K562 (cell line): ENCODE results near the gene CRY2. TPM values are rescaled to one million over a fixed set of nuclear protein-coding genes. Genes with fewer than 3 reads are reported as not detected.

ENCODE experiments used
- ATAC-seq: fragments of 200-7000 bp; cut with Tn5 transposase; 3 replicates; pipeline ENCODE4 v1.9.1; 2020; ENCODE audit warnings: moderate library complexity
- BruUV-seq: library from RNA; stranded (reverse); fragments of 400-500 nt; replicated peaks from 2 replicates; lab custom pipeline; 2021; lab: Mats Ljungman, UMichigan
- CTCF ChIA-PET: fragments of 300-600 bp; formaldehyde crosslinking; extraction: SDS; loops from one replicate; lab custom pipeline; 2021; ENCODE audit warnings: low intra/inter-chr PET ratio; lab: Yijun Ruan, JAX
- POLR2A ChIA-PET: fragments of 300-600, 350-650 bp; sonication (Branson Sonifier 250); formaldehyde crosslinking; extraction: SDS; loops from one replicate; lab custom pipeline; 2021; ENCODE audit warnings: antibody characterized with exemption, inconsistent platforms; lab: Yijun Ruan, JAX
- DNase-seq, 4 experiments: peaks; one replicate each; pipeline versions ENCODE4 v3.0.0 to v3.0.0-alpha.2; 2011 to 2018; ENCODE audit warnings: low spot score in 3 of 4, mixed read lengths in 3 of 4; ENCODE audit errors: extremely low read depth in 1 of 4
- FAIRE-seq: peaks from 2 replicates; lab custom pipeline; 2011; peaks lifted over from hg19 to GRCh38; lab: Jason Lieb, UNC
- H2AFZ ChIP-seq: 2 replicates; pipeline ENCODE4 v1.6.0; 2011; ENCODE audit warnings: low read depth, low read length, control low read depth, inconsistent platforms
- H3K27ac ChIP-seq: fragments of 200-600 bp; 3 replicates; pipeline ENCODE4 v1.8.0; 2011; ENCODE audit warnings: low read depth, mild to moderate bottlenecking, control low read depth, inconsistent platforms, low read length, moderate library complexity, mixed read lengths; ENCODE audit errors: extremely low read depth
- H3K27me3 ChIP-seq, 2 experiments: fragments of 300-600 bp in 1 of 2; 2 replicates in 1 of 2; 3 replicates in 1 of 2; pipeline versions ENCODE4 v1.6.0 to v1.8.0; 2011; ENCODE audit warnings: inconsistent platforms in 2 of 2, low read length in 2 of 2, mild to moderate bottlenecking in 1 of 2, mixed read lengths in 1 of 2, moderate library complexity in 1 of 2; ENCODE audit not compliant: control insufficient read depth in 2 of 2, insufficient read depth in 2 of 2
- H3K36me3 ChIP-seq: fragments of 300-600 bp; 3 replicates; pipeline ENCODE4 v1.8.0; 2011; ENCODE audit warnings: mild to moderate bottlenecking, low read length, inconsistent platforms; ENCODE audit not compliant: control insufficient read depth, insufficient read depth
- H3K4me1 ChIP-seq, 2 experiments: fragments of 200-600 bp in 1 of 2; replicated peaks in 1 of 2; 2 replicates in 1 of 2; 3 replicates in 1 of 2; pipeline versions ENCODE4 v1.5.1 to v1.8.0; 2011; ENCODE audit warnings: inconsistent platforms in 2 of 2, low read length in 2 of 2, mild to moderate bottlenecking in 1 of 2, mixed read lengths in 1 of 2, moderate library complexity in 1 of 2; ENCODE audit not compliant: control insufficient read depth in 2 of 2, insufficient read depth in 2 of 2
- H3K4me2 ChIP-seq: 2 replicates; pipeline ENCODE4 v1.6.1; 2011; ENCODE audit warnings: low read length, control low read depth, inconsistent platforms, mixed read lengths; ENCODE audit not compliant: insufficient read depth
- H3K4me3 ChIP-seq: fragments of 200-600 bp; sonication (generic), shearing (Covaris generic); 2 replicates; pipeline ENCODE4 v1.5.1; 2016; ENCODE audit warnings: control low read depth, inconsistent platforms
- H3K79me2 ChIP-seq: fragments of 200-600 bp; 3 replicates; pipeline ENCODE4 v1.8.0; 2011; ENCODE audit warnings: low read length, inconsistent platforms; ENCODE audit not compliant: control insufficient read depth, insufficient read depth
- H3K9ac ChIP-seq, 2 experiments: 2 replicates each; pipeline versions ENCODE4 v1.6.0 to v1.6.1; 2011; ENCODE audit warnings: low read depth in 2 of 2, low read length in 2 of 2, control low read depth in 1 of 2, inconsistent platforms in 1 of 2, mild to moderate bottlenecking in 1 of 2, mixed read lengths in 1 of 2; ENCODE audit not compliant: insufficient read depth in 1 of 2
- H3K9me1 ChIP-seq: one replicate; pipeline ENCODE4 v1.6.0; 2011; ENCODE audit warnings: inconsistent platforms, mild to moderate bottlenecking, low read length, moderate library complexity; ENCODE audit not compliant: control insufficient read depth, insufficient read depth
- H3K9me3 ChIP-seq: replicated peaks from 2 replicates; pipeline ENCODE4 v1.5.1; 2011; ENCODE audit warnings: low read depth, low read length, inconsistent platforms; ENCODE audit not compliant: control insufficient read depth, insufficient read depth
- H4K20me1 ChIP-seq: replicated peaks from 2 replicates; pipeline ENCODE4 v1.6.1; 2011; ENCODE audit warnings: low read length, inconsistent platforms, mixed read lengths; ENCODE audit not compliant: control insufficient read depth, insufficient read depth
- ADNP ChIP-seq: fragments of 200-800 bp; sonication (Bioruptor generic); IDR thresholded peaks from 2 replicates; pipeline ENCODE4 v1.6.1; 2016; ENCODE audit warnings: missing genetic modification characterization, missing compliant biosample characterization
- COPS2 ChIP-seq: fragments of 450-650 bp; conservative IDR thresholded peaks from 2 replicates; pipeline ENCODE4 v1.6.1; 2016; ENCODE audit warnings: mild to moderate bottlenecking, moderate library complexity
- ELF4 ChIP-seq: fragments of 450-650 bp; formaldehyde crosslinking; IDR thresholded peaks from 2 replicates; pipeline ENCODE4 v1.4.0; 2022; ENCODE audit warnings: missing genetic modification characterization
- GABPB2 ChIP-seq: fragments of 250-450 bp; sonication (Bioruptor Pico); conservative IDR thresholded peaks from 2 replicates; pipeline ENCODE4 v1.5.1; 2021; ENCODE audit warnings: mild to moderate bottlenecking
- MBD2 ChIP-seq: sonication (generic); IDR thresholded peaks from 2 replicates; pipeline ENCODE4 v1.6.1; 2016; ENCODE audit warnings: low read depth, borderline replicate concordance
- MEF2D ChIP-seq: conservative IDR thresholded peaks from 2 replicates; pipeline ENCODE4 v1.6.1; 2016; ENCODE audit warnings: low read depth, missing genetic modification characterization, missing compliant biosample characterization
- NFIX ChIP-seq: fragments of 250-450 bp; sonication (Bioruptor Pico); IDR thresholded peaks from 2 replicates; pipeline ENCODE4 v1.4.0; 2020; ENCODE audit warnings: low read depth, mild to moderate bottlenecking, moderate library complexity
- PCBP1 ChIP-seq: fragments of 200-400 bp; formaldehyde crosslinking; IDR thresholded peaks from 2 replicates; pipeline ENCODE4 v1.6.1; 2018; ENCODE audit warnings: mild to moderate bottlenecking, low read depth, low read length; ENCODE audit not compliant: poor library complexity, severe bottlenecking
- RBM15 ChIP-seq: fragments of 200-400 bp; formaldehyde crosslinking; IDR thresholded peaks from 2 replicates; pipeline ENCODE4 v1.6.1; 2018; ENCODE audit warnings: mild to moderate bottlenecking, low read length, moderate library complexity; ENCODE audit not compliant: insufficient read depth
- RBM25 ChIP-seq: fragments of 200-400 bp; formaldehyde crosslinking; IDR thresholded peaks from 2 replicates; pipeline ENCODE4 v1.6.1; 2018; ENCODE audit warnings: low read length, low read depth, moderate library complexity; ENCODE audit not compliant: severe bottlenecking
- RCOR1 ChIP-seq, 2 experiments: IDR thresholded peaks; 2 replicates each; pipeline ENCODE4 v1.6.1; 2012; ENCODE audit warnings: low read depth in 2 of 2, low read length in 2 of 2, borderline replicate concordance in 1 of 2, improper control_type of control experiment in 1 of 2
- SRF ChIP-seq, 2 experiments: fragments of 250-450, 450-650 bp in 1 of 2; sonication (Bioruptor Pico) in 1 of 2; sonication (generic) in 1 of 2; formaldehyde crosslinking; IDR thresholded peaks; 2 replicates each; pipeline versions ENCODE4 v1.5.0 to v1.5.1; 2020 to 2022; ENCODE audit warnings: mild to moderate bottlenecking in 1 of 2, missing genetic modification reagents in 1 of 2
- ZNF212 ChIP-seq: fragments of 450-650 bp; formaldehyde crosslinking; IDR thresholded peaks from 2 replicates; pipeline ENCODE4 v1.4.0; 2020; ENCODE audit warnings: mild to moderate bottlenecking
- WGBS: fragments of 100-300 bp; shearing (Covaris generic); methylation state at CpG from one replicate; pipeline ENCODE4 v1.1.6; 2016; ENCODE audit warnings: low coverage, mixed read lengths; ENCODE audit not compliant: insufficient coverage; ENCODE audit errors: missing lambda C conversion rate; 5-methylcytosine and 5-hydroxymethylcytosine counted together
- in situ Hi-C: fragments of 300-500 bp; cut with MboI; formaldehyde crosslinking; loops from 4 replicates; pipeline ENCODE4 v1.15.0; 2018; ENCODE audit warnings: inconsistent platforms, mixed read lengths
- intact Hi-C: fragments of 100-400 bp; cut with micrococcal nuclease; formaldehyde crosslinking; loops from 2 replicates; pipeline ENCODE4 v1.14.2; 2022
- polyA plus RNA-seq, 8 experiments: library from polyadenylated mRNA; depleted of rRNA in 4 of 8; stranded (reverse) in 5 of 8; unstranded in 3 of 8; fragments of >200 nt; fragmentation: Nextera tagmentation in 2 of 8; fragmentation: Illumina TruSeq in 1 of 8; extraction: Ambion mirVana in 2 of 8; extraction: Trizol in 1 of 8; gene quantifications; 2 replicates each; pipeline versions ENCODE4 v1.2.1 to v1.2.3, GENCODE V29; 2011 to 2014; ENCODE audit warnings: inconsistent platforms in 1 of 8, missing spikeins in 1 of 8
- total RNA-seq, 7 experiments: library from RNA; depleted of rRNA in 6 of 7; stranded (reverse); fragments of >200 nt in 6 of 7; fragmentation: Illumina TruSeq in 2 of 7; extraction: Trizol in 2 of 7; gene quantifications; 2 replicates each; pipeline versions ENCODE4 v1.2.1 to v1.2.3, GENCODE V29; 2011 to 2021; ENCODE audit warnings: low replicate concordance in 1 of 7
- TF ChIP-seq, protein P1 (sequence below): IDR thresholded peaks from 2 replicates; pipeline ENCODE4 v1.6.1; 2011; ENCODE audit warnings: borderline replicate concordance, low read depth, mild to moderate bottlenecking, moderate library complexity, low read length; ENCODE audit not compliant: insufficient read depth, poor library complexity, severe bottlenecking
- TF ChIP-seq, protein P2 (sequence below): sonication (generic); formaldehyde crosslinking; IDR thresholded peaks from 2 replicates; pipeline ENCODE4 v1.8.1; 2022; ENCODE audit warnings: missing genetic modification reagents
- TF ChIP-seq, protein P3 (sequence below): fragments of 250-450 bp; sonication (Bioruptor Pico); IDR thresholded peaks from 2 replicates; pipeline ENCODE4 v1.8.0; 2021; ENCODE audit warnings: mild to moderate bottlenecking, moderate library complexity
- TF ChIP-seq, protein P4 (sequence below): fragments of 250-450 bp; sonication (Bioruptor Pico); IDR thresholded peaks from 2 replicates; pipeline ENCODE4 v1.5.1; 2021; ENCODE audit warnings: mild to moderate bottlenecking

Gene CRY2
- total and polyA plus RNA-seq, 9 of the 15 experiments (the other 6 are each of a cell fraction or from before 2014, with no cell fraction given): 2.3 to 23.9 (median 14.8) TPM

DNA sequence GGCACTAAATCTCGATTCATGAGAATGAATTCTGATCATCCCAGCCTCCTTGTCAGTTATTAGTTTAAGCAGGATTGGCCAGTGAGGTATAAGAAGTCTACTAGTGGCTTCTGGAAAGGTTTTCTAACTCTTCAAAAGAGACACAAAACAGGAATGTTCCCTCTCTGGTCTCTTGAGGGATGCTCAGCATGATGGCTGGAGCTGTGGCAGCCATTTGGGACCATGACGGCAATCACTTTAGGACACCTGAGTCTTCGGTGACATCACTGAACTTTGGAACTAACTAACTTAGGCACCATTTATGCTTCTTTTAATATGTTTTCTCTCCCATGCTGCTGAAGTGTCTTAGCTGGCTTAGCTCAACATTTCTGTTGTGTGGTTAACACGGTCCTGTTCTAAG lies 20.2 kb upstream of the CRY2 start:
- ChIA-PET POLR2A (interaction anchor here (0.5 to 1.0 kb wide), 3 partner anchors 17 to 444 kb away, joined by 3 to 4 read pairs (median 3); no protein-coding TSS in a partner anchor), CTCF (no interaction called here)
- intact Hi-C loops (no loop called here), in situ Hi-C loops (no loop called here)
- Histone ChIP-seq H2AFZ (no peak overlapping the region), H3K27me3 (peaks cover 0 to 16% of the 10 kb centered on the region in 2 experiments; a peak in 2 of 5 replicates), H3K4me3 (no peak overlapping the region), H3K4me1 (peaks cover 15 to 22% of the 10 kb centered on the region in 2 experiments), H3K9me3 (no peaks in the 10 kb centered on the region; the same call in 1 of the 2 replicates), H3K36me3 (no peaks in the 10 kb centered on the region), H3K79me2 (no peaks in the 10 kb centered on the region), H4K20me1 (no peaks in the 10 kb centered on the region; the same call in 1 of the 2 replicates), H3K9ac (no peak overlapping the region), H3K4me2 (no peak overlapping the region), H3K27ac (no peak overlapping the region), H3K9me1 (no peaks in the 10 kb centered on the region)
- DNase-seq (no peak), FAIRE-seq (no peak), ATAC-seq (no peak)
- BruUV-seq: no TSS peak
- WGBS: 18% methylated on average over 4 of the region's 4 CpGs
- TF ChIP-seq GABPB2 (no peak), RBM15 (no peak), ZNF212 (no peak), MBD2 (no peak), PCBP1 (no peak), SRF (CRISPR knock-in tag; IDR thresholded peaks at IDR 0.05) (no peak), MEF2D (tag) (no peak), RCOR1 (IDR thresholded peaks at IDR 0.05; ENCODE audit: borderline replicate concordance in 1 of 2, low read depth in 2 of 2, low read length in 2 of 2) (peak in 1 of 2 experiments; percentile 50; a peak in 1 of 4 replicates), ELF4 (no peak), ADNP (tag) (peak; percentile 79), NFIX (CRISPR knock-in tag) (no peak), COPS2 (no peak), RBM25 (peak; percentile 99)
- TF ChIP-seq, protein P1, sequence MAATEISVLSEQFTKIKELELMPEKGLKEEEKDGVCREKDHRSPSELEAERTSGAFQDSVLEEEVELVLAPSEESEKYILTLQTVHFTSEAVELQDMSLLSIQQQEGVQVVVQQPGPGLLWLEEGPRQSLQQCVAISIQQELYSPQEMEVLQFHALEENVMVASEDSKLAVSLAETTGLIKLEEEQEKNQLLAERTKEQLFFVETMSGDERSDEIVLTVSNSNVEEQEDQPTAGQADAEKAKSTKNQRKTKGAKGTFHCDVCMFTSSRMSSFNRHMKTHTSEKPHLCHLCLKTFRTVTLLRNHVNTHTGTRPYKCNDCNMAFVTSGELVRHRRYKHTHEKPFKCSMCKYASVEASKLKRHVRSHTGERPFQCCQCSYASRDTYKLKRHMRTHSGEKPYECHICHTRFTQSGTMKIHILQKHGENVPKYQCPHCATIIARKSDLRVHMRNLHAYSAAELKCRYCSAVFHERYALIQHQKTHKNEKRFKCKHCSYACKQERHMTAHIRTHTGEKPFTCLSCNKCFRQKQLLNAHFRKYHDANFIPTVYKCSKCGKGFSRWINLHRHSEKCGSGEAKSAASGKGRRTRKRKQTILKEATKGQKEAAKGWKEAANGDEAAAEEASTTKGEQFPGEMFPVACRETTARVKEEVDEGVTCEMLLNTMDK: no peak
- TF ChIP-seq, protein P2, sequence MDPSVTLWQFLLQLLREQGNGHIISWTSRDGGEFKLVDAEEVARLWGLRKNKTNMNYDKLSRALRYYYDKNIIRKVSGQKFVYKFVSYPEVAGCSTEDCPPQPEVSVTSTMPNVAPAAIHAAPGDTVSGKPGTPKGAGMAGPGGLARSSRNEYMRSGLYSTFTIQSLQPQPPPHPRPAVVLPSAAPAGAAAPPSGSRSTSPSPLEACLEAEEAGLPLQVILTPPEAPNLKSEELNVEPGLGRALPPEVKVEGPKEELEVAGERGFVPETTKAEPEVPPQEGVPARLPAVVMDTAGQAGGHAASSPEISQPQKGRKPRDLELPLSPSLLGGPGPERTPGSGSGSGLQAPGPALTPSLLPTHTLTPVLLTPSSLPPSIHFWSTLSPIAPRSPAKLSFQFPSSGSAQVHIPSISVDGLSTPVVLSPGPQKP (CRISPR knock-in tag): no peak
- TF ChIP-seq, protein P3, sequence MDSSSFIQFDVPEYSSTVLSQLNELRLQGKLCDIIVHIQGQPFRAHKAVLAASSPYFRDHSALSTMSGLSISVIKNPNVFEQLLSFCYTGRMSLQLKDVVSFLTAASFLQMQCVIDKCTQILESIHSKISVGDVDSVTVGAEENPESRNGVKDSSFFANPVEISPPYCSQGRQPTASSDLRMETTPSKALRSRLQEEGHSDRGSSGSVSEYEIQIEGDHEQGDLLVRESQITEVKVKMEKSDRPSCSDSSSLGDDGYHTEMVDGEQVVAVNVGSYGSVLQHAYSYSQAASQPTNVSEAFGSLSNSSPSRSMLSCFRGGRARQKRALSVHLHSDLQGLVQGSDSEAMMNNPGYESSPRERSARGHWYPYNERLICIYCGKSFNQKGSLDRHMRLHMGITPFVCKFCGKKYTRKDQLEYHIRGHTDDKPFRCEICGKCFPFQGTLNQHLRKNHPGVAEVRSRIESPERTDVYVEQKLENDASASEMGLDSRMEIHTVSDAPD: no peak
- TF ChIP-seq, protein P4, sequence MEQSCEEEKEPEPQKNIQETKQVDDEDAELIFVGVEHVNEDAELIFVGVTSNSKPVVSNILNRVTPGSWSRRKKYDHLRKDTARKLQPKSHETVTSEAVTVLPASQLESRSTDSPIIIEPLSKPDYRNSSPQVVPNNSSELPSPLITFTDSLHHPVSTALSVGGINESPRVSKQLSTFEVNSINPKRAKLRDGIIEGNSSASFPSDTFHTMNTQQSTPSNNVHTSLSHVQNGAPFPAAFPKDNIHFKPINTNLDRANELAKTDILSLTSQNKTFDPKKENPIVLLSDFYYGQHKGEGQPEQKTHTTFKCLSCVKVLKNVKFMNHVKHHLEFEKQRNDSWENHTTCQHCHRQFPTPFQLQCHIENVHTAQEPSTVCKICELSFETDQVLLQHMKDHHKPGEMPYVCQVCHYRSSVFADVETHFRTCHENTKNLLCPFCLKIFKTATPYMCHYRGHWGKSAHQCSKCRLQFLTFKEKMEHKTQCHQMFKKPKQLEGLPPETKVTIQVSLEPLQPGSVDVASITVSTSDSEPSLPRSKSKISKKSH (CRISPR knock-in tag): no peak
